ENCODE results near the gene CMYA5. TPM values are rescaled to one million over a fixed set of nuclear protein-coding genes. Genes with fewer than 3 reads are reported as not detected.

Gene CMYA5
- total and polyA plus RNA-seq, 2 of the 4 experiments (the other 2 are of a cell fraction), result 0.39 to 0.90 TPM

DNA sequence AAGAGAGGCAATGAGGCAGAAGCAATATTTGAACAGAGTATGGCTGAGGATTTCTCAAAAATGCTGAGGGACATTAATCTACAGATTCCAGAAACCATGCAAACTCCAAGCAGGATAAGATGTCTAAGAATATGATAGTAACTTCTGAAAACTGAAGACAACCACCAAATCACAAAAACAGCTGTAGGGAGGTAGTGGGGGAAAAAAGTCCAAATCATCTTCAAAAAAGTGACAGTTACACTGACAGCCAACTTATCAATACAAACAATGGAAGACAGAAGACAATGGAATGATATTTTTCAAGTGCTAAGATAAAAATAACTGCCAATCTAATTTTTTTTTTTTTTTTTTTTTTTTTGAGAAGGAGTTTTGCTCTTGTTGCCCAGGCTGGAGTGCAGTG lies 30.5 kb downstream of the CMYA5 start:
- H3K27ac ChIP-seq (ENCODE audit: insufficient read depth, low read length), result no peak overlapping the region
- no peak overlapping the region for H3K23ac ChIP-seq (ENCODE audit: low read depth, low read length)
- H2BK120ac ChIP-seq (ENCODE audit: low read depth, low read length), result no peak overlapping the region
- H3K79me1 ChIP-seq (ENCODE audit: low read depth in 1 of 2, low read length in 2 of 2), result no peaks in the 10 kb centered on the region
- no peak overlapping the region for H3K4ac ChIP-seq (ENCODE audit: low read depth, low read length)
- intact Hi-C loops (cut with micrococcal nuclease), result no loop called here
- BruUV-seq (replicated peaks), result no TSS peak
- in situ Hi-C loops (cut with MboI; ENCODE audit: low sequenced_read_pairs), result no loop called here
- no peak overlapping the region for H2AK5ac ChIP-seq (ENCODE audit: low read depth, low read length)
- H3K36me3 ChIP-seq (ENCODE audit: control insufficient read depth, insufficient read depth, low read length), result no peaks in the 10 kb centered on the region
- no peak overlapping the region for H2AFZ ChIP-seq (replicated peaks; ENCODE audit: low read length, poor library complexity)
- POLR2A ChIA-PET (ENCODE audit: unreplicated experiment), result no interaction called here
- H4K20me1 ChIP-seq (ENCODE audit: insufficient read depth, low read length), result no peaks in the 10 kb centered on the region
- H3K56ac ChIP-seq (ENCODE audit: extremely low read depth, insufficient read depth, low read length), result no peak overlapping the region
- H3K4me2 ChIP-seq (ENCODE audit: low read depth, low read length), result no peak overlapping the region
- no peak overlapping the region for H3K14ac ChIP-seq (replicated peaks; ENCODE audit: low read depth, low read length)
- TF ChIP-seq, protein P1, sequence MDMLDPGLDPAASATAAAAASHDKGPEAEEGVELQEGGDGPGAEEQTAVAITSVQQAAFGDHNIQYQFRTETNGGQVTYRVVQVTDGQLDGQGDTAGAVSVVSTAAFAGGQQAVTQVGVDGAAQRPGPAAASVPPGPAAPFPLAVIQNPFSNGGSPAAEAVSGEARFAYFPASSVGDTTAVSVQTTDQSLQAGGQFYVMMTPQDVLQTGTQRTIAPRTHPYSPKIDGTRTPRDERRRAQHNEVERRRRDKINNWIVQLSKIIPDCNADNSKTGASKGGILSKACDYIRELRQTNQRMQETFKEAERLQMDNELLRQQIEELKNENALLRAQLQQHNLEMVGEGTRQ (IDR thresholded peaks at IDR 0.05; ENCODE audit: low read depth, low read length), result no peak
- TF ChIP-seq NFE2L2 (IDR thresholded peaks at IDR 0.05; ENCODE audit: low read depth, low read length), result no peak
- no peak for TF ChIP-seq RAD21 (IDR thresholded peaks at IDR 0.05; ENCODE audit: low read length)
- TF ChIP-seq, protein P2, sequence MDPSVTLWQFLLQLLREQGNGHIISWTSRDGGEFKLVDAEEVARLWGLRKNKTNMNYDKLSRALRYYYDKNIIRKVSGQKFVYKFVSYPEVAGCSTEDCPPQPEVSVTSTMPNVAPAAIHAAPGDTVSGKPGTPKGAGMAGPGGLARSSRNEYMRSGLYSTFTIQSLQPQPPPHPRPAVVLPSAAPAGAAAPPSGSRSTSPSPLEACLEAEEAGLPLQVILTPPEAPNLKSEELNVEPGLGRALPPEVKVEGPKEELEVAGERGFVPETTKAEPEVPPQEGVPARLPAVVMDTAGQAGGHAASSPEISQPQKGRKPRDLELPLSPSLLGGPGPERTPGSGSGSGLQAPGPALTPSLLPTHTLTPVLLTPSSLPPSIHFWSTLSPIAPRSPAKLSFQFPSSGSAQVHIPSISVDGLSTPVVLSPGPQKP (IDR thresholded peaks at IDR 0.05; ENCODE audit: borderline replicate concordance, low read depth, low read length), result no peak
- no peak for TF ChIP-seq FOS (IDR thresholded peaks at IDR 0.05; ENCODE audit: low read depth, low read length)
- TF ChIP-seq, protein P3, sequence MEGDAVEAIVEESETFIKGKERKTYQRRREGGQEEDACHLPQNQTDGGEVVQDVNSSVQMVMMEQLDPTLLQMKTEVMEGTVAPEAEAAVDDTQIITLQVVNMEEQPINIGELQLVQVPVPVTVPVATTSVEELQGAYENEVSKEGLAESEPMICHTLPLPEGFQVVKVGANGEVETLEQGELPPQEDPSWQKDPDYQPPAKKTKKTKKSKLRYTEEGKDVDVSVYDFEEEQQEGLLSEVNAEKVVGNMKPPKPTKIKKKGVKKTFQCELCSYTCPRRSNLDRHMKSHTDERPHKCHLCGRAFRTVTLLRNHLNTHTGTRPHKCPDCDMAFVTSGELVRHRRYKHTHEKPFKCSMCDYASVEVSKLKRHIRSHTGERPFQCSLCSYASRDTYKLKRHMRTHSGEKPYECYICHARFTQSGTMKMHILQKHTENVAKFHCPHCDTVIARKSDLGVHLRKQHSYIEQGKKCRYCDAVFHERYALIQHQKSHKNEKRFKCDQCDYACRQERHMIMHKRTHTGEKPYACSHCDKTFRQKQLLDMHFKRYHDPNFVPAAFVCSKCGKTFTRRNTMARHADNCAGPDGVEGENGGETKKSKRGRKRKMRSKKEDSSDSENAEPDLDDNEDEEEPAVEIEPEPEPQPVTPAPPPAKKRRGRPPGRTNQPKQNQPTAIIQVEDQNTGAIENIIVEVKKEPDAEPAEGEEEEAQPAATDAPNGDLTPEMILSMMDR (conservative IDR thresholded peaks at IDR 0.05; ENCODE audit: low read depth, low read length), result no peak
- TF ChIP-seq MAZ (IDR thresholded peaks at IDR 0.05; ENCODE audit: borderline replicate concordance, low read depth, low read length), result no peak
- no peak for TF ChIP-seq RCOR1 (IDR thresholded peaks at IDR 0.05; ENCODE audit: insufficient replicate concordance, low read length)
- TF ChIP-seq MXI1 (IDR thresholded peaks at IDR 0.05; ENCODE audit: borderline replicate concordance, low read depth, low read length), result no peak
- no peak for TF ChIP-seq MAFK (IDR thresholded peaks at IDR 0.05; ENCODE audit: low read depth, low read length)
- no peak overlapping the region for H3K18ac ChIP-seq (ENCODE audit: low read depth, low read length)
- H3K9me1 ChIP-seq (ENCODE audit: insufficient read depth, low read length), result no peaks in the 10 kb centered on the region
- H4K5ac ChIP-seq (ENCODE audit: low read depth, low read length), result no peak overlapping the region
- H3K9me3 ChIP-seq (ENCODE audit: control insufficient read depth, insufficient read depth, low read length), result peaks cover 1% of the 10 kb centered on the region; the same call in 1 of the 2 replicates
- no peak overlapping the region for H4K91ac ChIP-seq (ENCODE audit: insufficient read depth, low read depth, low read length)
- H3K4me1 ChIP-seq (ENCODE audit: control insufficient read depth, insufficient read depth, low read length), result no peaks in the 10 kb centered on the region
- no peak overlapping the region for H2AK9ac ChIP-seq (replicated peaks; ENCODE audit: low read depth, low read length, poor library complexity)
- no peak overlapping the region for H4K8ac ChIP-seq (ENCODE audit: low read depth in 2 of 2, low read length in 2 of 2)
- no peaks in the 10 kb centered on the region for H3K27me3 ChIP-seq (ENCODE audit: control insufficient read depth, insufficient read depth, low read length)
- dilution Hi-C loops (cut with HindIII; ENCODE audit: low sequenced_read_pairs, unreplicated experiment), result no loop called here
- CTCF ChIA-PET, result no interaction called here
- DNase-seq, result no peak
- ATAC-seq (ENCODE audit: low read depth), result no peak
- H2BK5ac ChIP-seq (ENCODE audit: low read depth, low read length, poor library complexity, severe bottlenecking), result no peak overlapping the region
- no peak overlapping the region for H3K9ac ChIP-seq (ENCODE audit: low read depth, low read length)
- H2BK15ac ChIP-seq (ENCODE audit: low read depth, low read length), result no peak overlapping the region
- no peak overlapping the region for H2BK20ac ChIP-seq (ENCODE audit: low read depth, low read length)
- H3K4me3 ChIP-seq (ENCODE audit: insufficient read depth, low read depth, low read length), result no peak overlapping the region
